HG03432 (cell line): ENCODE results near the gene FAAH.

Experiments
- ATAC-seq: cut with Tn5 transposase; IDR thresholded peaks from one replicate; pipeline ENCODE4 v1.9.1; 2021; ENCODE audit warnings: mild to moderate bottlenecking, moderate library complexity; ENCODE audit not compliant: unreplicated experiment

FAAH gene

GRCh38 chr1:46449223-46450159 lies 55.4 kb downstream of the FAAH start:
- ATAC-seq = no peak

DNA sequence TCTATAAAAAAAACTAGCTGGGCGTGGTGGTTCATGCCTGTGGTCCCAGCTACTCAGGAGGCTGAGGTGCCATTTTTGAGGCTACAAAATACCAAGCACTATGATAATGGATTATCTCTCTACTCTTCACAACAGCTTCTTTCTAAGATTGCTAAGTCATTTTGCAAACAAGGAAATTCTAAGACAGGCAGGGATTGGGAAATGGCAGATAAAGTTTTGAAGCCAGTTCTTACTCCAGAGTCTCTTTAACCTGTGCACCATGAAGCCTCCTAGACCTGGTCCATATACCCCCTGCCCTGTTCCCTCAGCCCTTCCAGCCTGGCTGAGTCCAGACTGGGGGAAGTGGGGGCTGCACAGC lies 56.0 kb downstream of the FAAH start:
- ATAC-seq = no peak

GRCh38 chr1:46451948-46452930 lies 58.1 kb downstream of the FAAH start:
- ATAC-seq = no peak

- no peak for ATAC-seq
These were observed 58.8 kb downstream of the FAAH start for GRCh38 chr1:46452931-46453325.

DNA sequence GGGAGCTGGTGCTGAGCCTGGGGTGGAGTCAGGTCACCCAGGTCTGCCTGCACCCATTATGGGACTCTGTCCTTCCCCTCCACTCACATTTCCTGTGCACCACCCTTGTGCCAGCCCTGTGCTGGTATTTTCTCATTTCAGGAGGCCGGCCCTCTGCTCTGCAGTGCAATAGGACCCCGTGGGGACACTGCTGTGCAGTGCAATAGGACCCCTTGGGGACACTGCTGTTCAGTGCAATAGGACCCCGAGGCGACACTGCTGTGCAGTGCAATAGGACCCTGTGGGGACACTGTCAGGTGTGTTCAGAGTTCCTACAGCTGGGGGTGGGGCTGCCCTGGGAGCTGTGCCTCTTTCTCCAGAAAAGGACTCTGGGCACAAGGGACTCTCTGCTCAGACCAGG lies 59.3 kb downstream of the FAAH start:
- no peak for ATAC-seq

GRCh38 chr1:46455951-46456350 lies 61.8 kb downstream of the FAAH start:
- ATAC-seq = no peak

DNA sequence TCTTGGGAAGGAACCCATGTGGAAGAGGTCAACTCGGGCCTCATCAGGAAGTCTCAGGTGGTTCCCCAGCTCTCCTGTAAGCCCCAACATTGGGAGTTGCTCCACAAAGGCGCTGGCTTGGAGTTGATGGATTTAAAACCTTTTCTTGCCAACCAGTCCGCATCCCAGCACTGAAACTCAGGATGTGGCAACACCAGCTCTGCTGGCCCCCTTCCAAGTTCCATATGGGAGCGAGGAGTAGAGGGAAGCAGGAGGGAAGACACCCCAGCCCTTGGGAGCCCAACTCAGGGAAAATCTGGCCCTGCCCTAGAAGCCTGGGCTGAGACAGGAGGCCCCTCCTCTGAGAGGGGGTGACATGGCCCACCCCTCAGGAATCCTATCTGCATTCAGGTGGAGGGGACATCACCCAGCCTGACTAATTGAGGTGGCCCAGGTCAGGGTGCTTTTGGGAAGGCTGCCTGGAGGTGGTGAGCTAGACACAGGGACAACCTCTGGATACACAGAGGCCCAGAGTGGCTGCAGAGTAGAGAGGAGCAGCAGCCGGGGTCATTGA lies 62.4 kb downstream of the FAAH start:
- no peak for ATAC-seq

GRCh38 chr1:46457178-46457577 lies 63.1 kb downstream of the FAAH start:
- ATAC-seq = no peak

GRCh38 chr1:46458190-46458589 lies 64.1 kb downstream of the FAAH start:
- no peak for ATAC-seq

- ATAC-seq = no peak
These were observed 64.7 kb downstream of the FAAH start for GRCh38 chr1:46458846-46459245.

GRCh38 chr1:46459315-46459714 lies 65.2 kb downstream of the FAAH start:
- no peak for ATAC-seq

- ATAC-seq = no peak
These were observed 67.1 kb downstream of the FAAH start for GRCh38 chr1:46461017-46461808.

- no peak for ATAC-seq
These were observed 67.8 kb downstream of the FAAH start for GRCh38 chr1:46461809-46462448.
